HG03064 (cell line): ENCODE results near the gene C3.
"Not testable (repeated sequence)": the region's sequence is repeated elsewhere in the genome, so short reads cannot be mapped to it uniquely, and the experiment has no call there.

Experiments used
- ATAC-seq: cut with Tn5 transposase; IDR thresholded peaks from one replicate; pipeline ENCODE4 v1.9.1; 2021; ENCODE audit warnings: low read depth; ENCODE audit not compliant: unreplicated experiment

Gene C3

DNA sequence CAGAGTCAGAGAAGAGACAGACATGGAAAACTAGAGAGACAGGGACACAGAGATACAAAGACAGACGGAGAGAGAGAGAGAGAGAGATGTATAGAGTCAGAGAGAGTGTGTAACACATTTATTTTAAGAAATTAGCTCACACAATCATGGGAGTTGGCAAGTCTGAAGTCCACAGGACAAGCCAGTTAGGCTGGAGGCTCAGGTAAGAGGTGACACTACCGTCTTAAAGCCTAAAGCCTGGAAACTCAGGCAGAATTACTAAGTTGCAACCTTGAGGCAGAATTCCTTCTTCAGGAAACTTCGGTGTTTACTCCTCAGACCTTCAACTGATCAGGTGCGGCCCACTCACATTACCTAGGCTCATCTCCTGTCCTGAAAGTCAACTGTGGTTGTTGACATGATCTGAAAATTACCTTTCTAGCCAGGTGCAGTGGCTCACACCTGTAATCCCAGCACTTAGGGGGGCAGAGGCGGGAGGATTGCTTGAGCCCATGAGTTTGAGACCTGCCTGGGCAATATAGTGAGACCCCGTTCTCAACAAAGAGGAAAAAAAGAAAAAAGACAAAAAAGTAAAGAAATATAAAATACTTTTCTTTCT lies 47.7 kb downstream of the C3 start:
- ATAC-seq: no peak

GRCh38 chr19:6671960-6672359 lies 48.5 kb downstream of the C3 start:
- ATAC-seq: no peak

GRCh38 chr19:6668691-6669090 lies 51.8 kb downstream of the C3 start:
- ATAC-seq: no peak

DNA sequence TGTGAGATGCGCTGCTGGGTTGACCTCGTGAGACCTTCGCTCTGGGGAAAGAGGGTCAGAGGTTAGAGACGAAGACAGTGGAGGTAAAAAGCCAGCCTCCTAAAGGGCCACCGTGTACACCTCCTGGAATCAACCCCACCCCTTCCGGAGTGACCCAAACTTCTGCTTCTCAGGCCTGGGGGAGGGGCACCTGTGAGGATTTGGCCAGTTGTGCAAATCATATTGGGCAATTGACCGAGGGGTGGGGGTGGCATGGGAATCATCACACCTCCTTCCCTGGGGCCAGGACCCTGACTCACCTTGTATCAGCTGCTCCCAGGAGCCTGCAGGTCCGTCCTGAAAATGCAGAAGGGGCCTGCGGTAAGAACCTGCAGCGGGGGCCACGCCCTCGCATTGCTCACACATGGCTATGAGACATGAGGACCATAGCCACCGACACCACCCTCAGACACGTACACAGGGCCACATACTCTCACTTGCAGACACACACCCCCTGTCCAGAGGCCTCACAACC lies 53.3 kb downstream of the C3 start:
- no peak for ATAC-seq

DNA sequence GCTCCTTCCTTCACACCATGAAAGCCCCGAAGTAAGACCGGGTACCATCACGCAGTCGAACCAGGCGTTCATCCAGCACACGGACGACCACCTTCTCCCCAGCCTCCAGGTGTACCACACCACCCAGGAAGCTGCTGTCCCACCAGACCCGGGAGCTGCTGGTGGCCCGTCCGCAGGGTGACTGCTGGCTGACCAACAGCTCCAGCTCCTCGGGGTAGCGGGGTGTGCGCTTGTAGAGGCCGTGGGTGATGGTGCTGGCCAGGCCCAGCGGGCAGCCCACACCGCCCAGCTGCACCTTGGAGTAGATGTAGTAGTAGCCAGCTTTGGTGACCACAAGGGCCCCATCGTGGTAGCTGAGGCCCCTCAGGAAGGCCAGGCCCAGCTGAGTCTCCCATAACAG lies 55.5 kb downstream of the C3 start:
- ATAC-seq: no peak

DNA sequence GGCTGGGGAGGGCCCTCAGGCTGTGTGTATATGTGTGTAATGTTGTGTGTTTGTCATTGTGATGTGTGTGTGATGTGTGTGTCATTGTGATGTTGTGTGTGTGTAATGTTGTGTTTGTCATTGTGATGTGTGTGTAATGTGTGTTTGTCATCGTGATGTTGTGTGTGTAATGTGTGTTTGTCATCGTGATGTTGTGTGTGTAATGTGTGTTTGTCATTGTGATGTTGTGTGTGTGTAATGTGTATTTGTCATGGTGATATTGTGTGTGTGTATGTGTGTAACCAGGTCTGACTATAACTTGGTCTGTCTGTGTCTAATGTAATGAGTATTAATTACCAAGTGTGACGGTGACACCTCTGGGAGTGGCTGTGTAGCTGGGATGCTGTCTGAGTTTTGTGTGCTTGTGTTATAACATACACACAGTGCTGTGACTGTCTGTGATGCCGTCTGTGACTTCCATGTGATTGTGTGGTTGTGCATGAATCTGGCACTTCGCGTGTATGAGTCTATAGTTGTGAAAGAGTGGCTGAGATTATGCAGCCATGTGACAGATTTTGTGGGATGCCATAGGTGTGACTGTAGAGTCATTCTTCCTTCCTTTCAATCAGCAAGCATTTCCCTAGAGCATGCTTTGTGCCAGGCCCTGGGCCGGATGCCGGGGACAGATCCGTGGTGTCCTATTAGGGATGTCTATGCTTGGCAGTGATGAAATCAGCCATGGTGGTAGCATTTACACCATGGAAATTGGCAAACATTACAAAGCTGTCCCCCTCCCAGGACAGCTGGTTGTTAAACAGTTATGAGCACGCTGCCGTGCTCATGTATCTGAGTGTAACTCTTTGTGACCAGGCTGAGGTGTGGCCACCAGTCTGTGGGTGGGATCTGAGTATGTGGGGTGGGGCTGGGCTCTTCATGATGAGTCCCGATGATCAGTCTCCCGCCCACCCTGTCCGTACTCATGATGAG lies 56.9 kb downstream of the C3 start:
- ATAC-seq: no peak

DNA sequence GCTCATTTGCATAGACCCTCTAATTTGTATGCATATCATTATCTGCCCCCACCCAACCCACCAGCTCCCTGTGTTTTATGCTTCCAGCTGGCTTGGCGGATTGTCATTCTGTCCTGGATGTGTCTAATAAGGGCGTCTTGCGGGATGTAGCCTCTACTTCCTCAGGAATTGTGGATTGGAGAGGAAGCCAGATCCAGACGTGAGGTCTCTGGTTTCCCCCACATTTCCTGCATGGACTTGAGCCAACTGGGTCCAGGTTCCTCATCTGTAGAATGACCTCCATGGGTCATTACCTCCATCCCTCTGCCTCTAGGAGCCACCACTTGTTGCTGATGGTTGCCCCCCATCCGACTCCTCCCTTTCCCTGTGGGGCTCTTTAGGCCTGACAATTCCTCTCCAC lies 57.7 kb downstream of the C3 start:
- ATAC-seq: no peak

DNA sequence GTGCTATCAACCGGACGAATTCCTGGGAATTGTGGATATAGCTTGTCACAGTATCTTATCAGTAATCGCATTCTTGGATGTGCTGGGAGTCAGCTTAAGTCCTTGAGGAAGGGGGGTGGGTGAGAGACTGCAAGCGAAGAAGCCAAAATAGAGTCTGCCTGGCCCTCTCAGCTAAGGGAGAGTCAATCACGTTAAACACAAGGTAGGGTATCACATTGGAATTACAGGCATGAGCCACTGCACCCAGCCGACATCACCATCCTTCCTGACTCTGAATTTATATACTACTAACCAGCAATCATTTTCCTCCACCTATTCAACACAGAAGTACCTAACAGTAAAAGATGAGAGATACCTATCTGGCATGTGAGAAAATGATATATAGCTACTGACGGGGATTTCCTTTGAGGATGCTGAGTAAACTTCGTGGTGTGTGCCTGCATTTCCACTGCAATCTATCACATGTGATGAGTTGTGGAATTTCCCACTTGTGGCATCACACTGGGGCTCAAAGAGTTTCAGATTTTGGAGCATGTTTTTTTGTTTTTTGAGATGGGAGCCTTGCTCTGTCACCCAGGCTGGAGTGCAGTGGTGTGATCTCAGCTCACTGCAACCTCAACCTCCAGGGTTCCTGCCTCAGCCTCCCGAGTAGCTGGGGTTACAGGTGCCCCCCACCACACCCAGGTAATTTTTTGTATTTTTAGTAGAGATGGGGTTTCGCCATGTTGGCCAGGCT lies 58.8 kb downstream of the C3 start:
- ATAC-seq: not testable (repeated sequence)

- no peak for ATAC-seq
Observed at GRCh38 chr19:6660930-6661329, 59.5 kb downstream of the C3 start.

DNA sequence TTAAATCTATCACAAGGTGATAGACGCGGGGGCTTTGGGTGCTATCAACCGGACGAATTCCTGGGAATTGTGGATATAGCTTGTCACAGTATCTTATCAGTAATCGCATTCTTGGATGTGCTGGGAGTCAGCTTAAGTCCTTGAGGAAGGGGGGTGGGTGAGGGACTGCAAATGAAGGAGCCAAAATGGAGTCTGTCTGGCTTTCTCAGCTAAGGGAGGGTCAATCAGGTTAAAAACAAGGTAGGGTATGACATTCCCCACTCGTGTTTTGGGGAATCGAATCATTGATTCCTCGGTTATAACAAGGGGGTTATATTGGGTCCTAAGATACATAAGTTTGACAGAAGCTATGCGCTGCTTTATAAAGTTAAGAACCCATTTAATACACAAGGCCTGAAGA lies 64.1 kb downstream of the C3 start:
- not testable (repeated sequence) for ATAC-seq

DNA sequence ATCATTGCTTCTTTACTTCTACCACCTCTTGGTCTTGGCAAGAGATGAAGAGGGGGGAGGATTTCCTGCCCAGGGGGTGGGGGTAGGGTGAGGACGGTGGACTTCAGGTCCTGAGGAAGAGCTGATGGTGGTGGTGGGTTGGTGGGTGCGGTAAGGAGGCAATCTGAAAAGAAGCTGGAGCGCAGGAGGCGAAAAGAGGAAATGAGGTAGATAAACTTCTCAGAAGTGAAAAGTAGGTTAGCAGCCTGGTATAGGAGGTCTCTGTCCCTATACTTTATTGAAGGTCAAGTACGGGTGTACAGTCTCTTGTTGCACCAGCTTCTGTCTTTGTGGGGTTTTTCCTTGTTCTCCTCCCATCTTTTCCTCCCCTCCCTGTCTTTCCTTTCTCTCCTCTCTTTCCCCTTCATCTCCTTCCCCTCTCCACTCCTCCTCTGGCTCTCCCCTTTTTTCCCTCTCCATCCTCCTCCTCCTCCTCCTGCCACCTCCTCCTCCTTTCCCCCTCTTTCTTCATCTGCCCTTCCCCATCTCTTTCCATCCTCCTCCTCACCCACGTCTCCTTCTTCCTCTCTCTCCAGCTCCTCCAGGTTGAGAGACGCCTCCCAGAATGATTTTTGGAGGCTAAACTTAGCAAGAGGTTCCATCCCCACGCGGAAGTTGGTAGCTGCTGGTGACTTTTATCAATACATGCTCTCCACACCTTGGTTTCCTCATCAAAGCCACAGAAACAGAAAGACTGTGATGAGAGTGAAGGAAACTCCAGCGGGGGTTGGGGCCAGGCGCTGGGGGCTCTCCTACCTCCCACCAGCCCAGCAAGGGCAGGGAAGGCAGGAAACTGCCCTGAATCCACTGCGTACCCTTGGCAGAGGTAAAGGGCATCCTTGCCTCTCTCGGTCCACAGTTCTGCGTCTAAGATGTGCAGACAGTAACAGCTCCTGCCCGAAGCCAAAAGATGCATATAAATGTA lies 65.8 kb downstream of the C3 start:
- ATAC-seq: no peak

DNA sequence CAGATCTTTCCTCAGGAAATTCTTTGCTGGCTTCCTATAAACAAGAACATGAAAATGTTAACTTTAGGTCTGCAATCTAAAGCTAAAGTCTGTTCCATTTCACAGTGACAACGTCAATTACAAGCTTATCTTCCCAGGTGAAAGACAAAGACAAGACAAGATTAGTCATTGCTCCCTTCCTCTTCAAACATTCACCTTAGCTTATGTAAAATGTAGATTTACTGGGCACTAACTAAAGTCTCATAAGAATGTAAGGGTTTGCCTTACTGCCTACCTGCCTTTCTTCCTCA lies 67.7 kb downstream of the C3 start:
- ATAC-seq: no peak

DNA sequence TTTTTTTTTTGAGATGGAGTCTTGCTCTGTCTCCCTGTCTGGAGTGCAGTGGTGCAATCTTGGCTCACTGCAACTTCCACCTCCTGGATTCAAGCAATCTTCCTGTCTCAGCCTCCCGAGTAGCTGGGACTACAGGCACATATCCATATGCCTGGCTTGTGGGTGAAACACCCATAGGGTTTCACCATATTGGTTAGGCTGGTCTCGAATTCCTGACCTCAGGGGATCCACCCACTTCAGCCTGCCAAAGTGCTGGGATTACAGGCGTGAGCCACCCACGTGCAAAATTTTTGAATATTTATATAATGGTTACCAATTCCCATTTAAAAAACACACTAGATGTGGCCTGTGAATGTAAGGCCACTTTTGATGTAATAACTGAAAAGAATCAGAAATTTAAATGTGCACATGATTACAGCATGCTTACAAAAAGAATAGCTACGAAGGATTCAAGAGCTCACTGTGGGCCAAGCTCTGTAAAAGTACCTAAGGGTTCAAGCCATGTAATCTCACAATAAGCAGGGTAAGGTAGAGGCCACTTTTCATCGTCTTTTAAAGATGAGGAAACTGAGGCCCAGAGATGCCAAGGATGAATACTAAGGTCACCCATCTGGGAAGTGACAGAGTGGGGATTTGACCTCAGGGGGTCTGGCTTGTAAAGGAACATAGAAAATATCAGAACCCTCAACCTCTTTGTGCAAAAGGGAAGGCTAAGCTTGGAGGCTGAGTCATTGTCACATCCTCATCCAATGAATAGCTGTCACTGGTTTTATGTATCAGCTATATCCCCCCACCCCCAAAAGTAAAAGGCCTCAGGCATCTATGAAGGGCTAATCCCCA lies 68.3 kb downstream of the C3 start:
- ATAC-seq: no peak

DNA sequence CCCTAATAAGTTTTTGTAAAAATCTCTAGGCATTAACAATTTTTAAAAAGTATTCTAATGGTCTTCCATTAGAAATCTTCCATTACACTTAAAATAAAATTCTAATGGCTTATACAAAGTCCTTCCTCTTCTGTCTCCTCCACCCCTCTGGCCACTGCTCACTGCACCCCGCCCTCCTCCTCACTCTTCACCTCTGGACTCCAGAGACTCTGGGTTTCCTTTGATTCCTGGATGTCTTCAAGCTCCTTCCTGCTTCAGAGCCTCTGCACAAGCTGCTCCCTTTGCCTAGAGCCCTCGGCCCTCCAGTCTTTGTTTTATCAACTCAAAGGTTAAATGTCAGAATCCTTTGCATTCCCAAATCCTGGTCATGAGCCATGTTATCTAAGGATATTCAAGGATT lies 71.3 kb downstream of the C3 start:
- ATAC-seq: no peak

DNA sequence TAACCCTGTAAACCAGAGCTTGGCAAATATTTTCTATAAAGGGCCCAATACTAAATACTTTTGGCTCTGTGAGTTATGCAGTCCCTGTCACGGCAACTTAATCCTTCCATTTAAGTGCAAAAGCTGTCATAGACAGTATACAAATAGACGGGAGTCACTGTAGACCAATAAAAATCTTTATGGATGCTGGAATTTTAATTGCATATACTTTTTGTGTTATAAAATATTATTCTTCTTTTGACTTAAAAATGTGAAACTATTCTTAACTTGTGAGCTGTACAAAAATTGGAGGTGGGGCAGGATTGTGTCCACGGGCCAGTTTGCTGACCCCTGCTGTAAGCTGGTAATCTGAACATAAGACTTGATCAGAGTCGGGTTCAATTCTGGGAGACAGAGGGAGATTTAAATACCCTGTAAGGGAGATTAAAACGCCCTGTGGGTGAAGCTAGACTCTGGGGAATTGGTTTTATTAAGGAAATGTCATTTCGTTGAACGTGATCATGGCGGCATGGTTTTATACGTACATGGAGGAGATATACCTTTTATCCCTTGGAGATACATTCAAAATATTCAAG lies 72.2 kb downstream of the C3 start:
- ATAC-seq: no peak

GRCh38 chr19:6644796-6645195 lies 75.7 kb downstream of the C3 start:
- ATAC-seq: no peak

DNA sequence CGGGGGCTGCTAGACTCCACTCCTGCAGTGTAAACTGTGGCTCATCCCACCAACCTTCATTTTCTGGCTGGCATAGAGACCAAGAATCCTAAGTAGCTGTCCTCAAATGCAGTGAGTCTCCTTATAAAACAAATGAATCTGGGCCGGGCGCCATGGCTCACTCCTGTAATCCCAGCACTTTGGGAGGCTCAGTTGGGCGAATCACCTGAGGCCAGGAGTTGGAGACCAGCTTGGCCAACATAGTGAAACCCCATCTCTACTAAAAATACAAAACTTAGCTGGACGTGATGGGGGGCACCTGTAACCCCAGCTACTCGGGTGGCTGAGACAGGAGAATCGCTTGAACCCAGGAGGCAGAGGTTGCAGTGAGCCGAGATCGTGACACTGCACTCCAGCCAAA lies 80.1 kb downstream of the C3 start:
- not testable (repeated sequence) for ATAC-seq

DNA sequence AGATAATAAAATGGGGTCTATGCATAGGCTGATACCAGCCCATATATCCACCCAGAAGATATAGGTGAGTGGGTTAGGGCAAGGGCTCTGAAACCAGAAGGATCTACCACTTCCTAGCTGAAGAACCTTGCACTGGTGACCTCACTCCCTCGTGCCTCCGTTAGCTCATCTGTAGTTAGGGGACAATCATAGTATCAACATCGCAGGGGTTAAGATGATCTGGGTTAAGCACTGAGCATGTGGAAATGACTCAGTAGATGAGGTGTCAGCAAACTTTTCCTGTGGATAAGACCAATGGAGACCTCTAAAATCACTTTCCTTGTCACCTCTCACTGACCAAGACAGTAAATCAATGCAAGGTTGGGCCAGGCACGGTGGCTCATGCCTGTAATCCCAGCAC lies 81.0 kb downstream of the C3 start:
- no peak for ATAC-seq

GRCh38 chr19:6633456-6633813 lies 87.0 kb downstream of the C3 start:
- ATAC-seq: not testable (repeated sequence)
